Left ventricle myocardium inferior (tissue), 1 donor: ENCODE measurements around the gene VMO1. TPM values are rescaled to one million over a fixed set of nuclear protein-coding genes. Genes with fewer than 3 reads are reported as not detected.

Experiments
- DNase-seq: peaks from one replicate; pipeline ENCODE4 v3.0.0-alpha.2; 2020
- H3K27ac ChIP-seq: fragments of 200-600 bp; replicated peaks from 2 replicates; pipeline ENCODE4 v1.8.0; 2021
- H3K27me3 ChIP-seq: fragments of 200-600 bp; 2 replicates; pipeline ENCODE4 v1.8.0; 2021; ENCODE audit warnings: low read depth
- H3K36me3 ChIP-seq: fragments of 200-600 bp; 2 replicates; pipeline ENCODE4 v1.8.0; 2021
- H3K4me1 ChIP-seq: fragments of 200-600 bp; 2 replicates; pipeline ENCODE4 v1.8.0; 2021
- H3K4me3 ChIP-seq: fragments of 200-600 bp; 2 replicates; pipeline ENCODE4 v1.8.0; 2021; ENCODE audit warnings: mild to moderate bottlenecking, moderate library complexity
- H3K9me3 ChIP-seq: fragments of 200-600 bp; replicated peaks from 2 replicates; pipeline ENCODE4 v1.8.0; 2021
- CTCF ChIP-seq: fragments of 200-600 bp; IDR thresholded peaks from 2 replicates; pipeline ENCODE4 v1.8.0; 2021; ENCODE audit warnings: antibody characterized with exemption, mild to moderate bottlenecking, borderline replicate concordance
- intact Hi-C: fragments of 100-400 bp; cut with micrococcal nuclease; formaldehyde crosslinking; loops from one replicate; pipeline ENCODE4 v1.11.0; 2022
- total RNA-seq: library from RNA; stranded (reverse); fragmentation: NEBNext Ultra II Directional; extraction: Animal tissue kit (Norgen Biotek cat#: 25700); gene quantifications from one replicate; pipeline ENCODE4 v1.2.1, GENCODE V29; 2021
- donor health status: DM: no; HTN: yes; CAD: no; lungs with severe emphysema.

Gene VMO1
- total RNA-seq, 1 donor from 2014 or later: 0.63 TPM

- Histone ChIP-seq H3K4me1 (no peaks in the 10 kb centered on the region), H3K27ac (no peak overlapping the region), H3K4me3 (no peak overlapping the region), H3K36me3 (no peaks in the 10 kb centered on the region), H3K9me3 (no peaks in the 10 kb centered on the region), H3K27me3 (peaks cover 42% of the 10 kb centered on the region)
- no peak for DNase-seq
- intact Hi-C loops: no loop called here
- TF ChIP-seq CTCF: no peak
Measured at GRCh38 chr17:4769628-4770027, 16.5 kb downstream of the VMO1 start.

- H3K4me1 ChIP-seq: no peaks in the 10 kb centered on the region
- intact Hi-C loops: no loop called here
Measured at GRCh38 chr17:4768298-4768697, 17.9 kb downstream of the VMO1 start.

GRCh38 chr17:4766723-4767122 is 19.4 kb downstream of the VMO1 start:
- no peaks in the 10 kb centered on the region for H3K9me3 ChIP-seq
- peaks cover 14% of the 10 kb centered on the region for H3K27me3 ChIP-seq
- DNase-seq: no peak
- H3K4me3 ChIP-seq: no peak overlapping the region
- no peak for TF ChIP-seq CTCF
- no peaks in the 10 kb centered on the region for H3K4me1 ChIP-seq
- intact Hi-C loops: no loop called here
- H3K36me3 ChIP-seq: no peaks in the 10 kb centered on the region
- H3K27ac ChIP-seq: peak overlapping the region; percentile 44

More at GRCh38 chr17:4768298-4768697, 17.9 kb downstream of the VMO1 start:
- Histone ChIP-seq H3K27ac (no peak overlapping the region), H3K36me3 (no peaks in the 10 kb centered on the region), H3K4me3 (no peak overlapping the region), H3K27me3 (peaks cover 29% of the 10 kb centered on the region), H3K9me3 (no peaks in the 10 kb centered on the region)
- no peak for DNase-seq
- no peak for TF ChIP-seq CTCF

- Histone ChIP-seq H3K9me3 (no peaks in the 10 kb centered on the region), H3K36me3 (no peaks in the 10 kb centered on the region), H3K4me1 (no peaks in the 10 kb centered on the region), H3K4me3 (no peak overlapping the region), H3K27me3 (peaks cover 14% of the 10 kb centered on the region), H3K27ac (peak overlapping the region; percentile 44)
- intact Hi-C loops: no loop called here
- TF ChIP-seq CTCF: no peak
- no peak for DNase-seq
Measured at GRCh38 chr17:4766201-4766600, 20.0 kb downstream of the VMO1 start.

- intact Hi-C loops: no loop called here
- no peak overlapping the region for H3K27ac ChIP-seq
- no peaks in the 10 kb centered on the region for H3K9me3 ChIP-seq
- no peak for DNase-seq
- peaks cover 25% of the 10 kb centered on the region for H3K27me3 ChIP-seq
- TF ChIP-seq CTCF: no peak
- no peaks in the 10 kb centered on the region for H3K36me3 ChIP-seq
- no peak overlapping the region for H3K4me3 ChIP-seq
- no peaks in the 10 kb centered on the region for H3K4me1 ChIP-seq
Measured at GRCh38 chr17:4764595-4764994, 21.6 kb downstream of the VMO1 start.
